GM21723 (cell line): ENCODE measurements around the gene MEGF6.
"Not testable (repeated sequence)": the region's sequence is repeated elsewhere in the genome, so short reads cannot be mapped to it uniquely, and the experiment has no call there.

ENCODE experiments used
- ATAC-seq: cut with Tn5 transposase; IDR thresholded peaks from one replicate; pipeline ENCODE4 v1.9.1; 2021; ENCODE audit warnings: mild to moderate bottlenecking, moderate library complexity; ENCODE audit not compliant: unreplicated experiment

The MEGF6 gene

GRCh38 chr1:3628445-3628844 is 17.1 kb upstream of the MEGF6 start:
- ATAC-seq, result no peak

GRCh38 chr1:3627515-3628253 is 16.4 kb upstream of the MEGF6 start:
- no peak for ATAC-seq

- no peak for ATAC-seq
Observed at GRCh38 chr1:3626025-3626424, 14.7 kb upstream of the MEGF6 start.

- ATAC-seq, result peak; percentile 21
Observed at GRCh38 chr1:3625151-3625907, 14.0 kb upstream of the MEGF6 start.

GRCh38 chr1:3624200-3625136 is 13.2 kb upstream of the MEGF6 start, which contains the start of gene TPRG1L:
TSS of gene TPRG1L (plus strand) at chr1:3625015. CDS start at chr1:3625073, 58 bp downstream.
- ATAC-seq, result peak; percentile 89

GRCh38 chr1:3623441-3624199 is 12.3 kb upstream of the MEGF6 start:
- ATAC-seq, result no peak

- not testable (repeated sequence) for ATAC-seq
Observed at GRCh38 chr1:3622102-3622501, 10.8 kb upstream of the MEGF6 start.

GRCh38 chr1:3621151-3621671 is 9.9 kb upstream of the MEGF6 start:
- not testable (repeated sequence) for ATAC-seq

GRCh38 chr1:3620708-3621107 is 9.4 kb upstream of the MEGF6 start:
- ATAC-seq, result no peak

GRCh38 chr1:3618881-3619671 is 7.8 kb upstream of the MEGF6 start:
- no peak for ATAC-seq

GRCh38 chr1:3618531-3618880 is 7.2 kb upstream of the MEGF6 start:
- no peak for ATAC-seq

GRCh38 chr1:3617806-3618345 is 6.6 kb upstream of the MEGF6 start:
- ATAC-seq, result no peak

GRCh38 chr1:3616861-3617260 is 5.6 kb upstream of the MEGF6 start:
- ATAC-seq, result no peak

- ATAC-seq, result no peak
Observed at GRCh38 chr1:3614755-3615742, 3.7 kb upstream of the MEGF6 start.

- ATAC-seq, result no peak
Observed at GRCh38 chr1:3612123-3612522, 815 bp upstream of the MEGF6 start.

GRCh38 chr1:3610527-3611169 is 660 bp downstream of the MEGF6 start:
- ATAC-seq, result no peak

GRCh38 chr1:3609769-3610526 is 1.4 kb downstream of the MEGF6 start:
- ATAC-seq, result no peak
